Parietal lobe (tissue), 1 donor: Measurements from ENCODE around the gene SCTR. TPM values are rescaled to one million over a fixed set of nuclear protein-coding genes. Genes with fewer than 3 reads are reported as not detected.

ENCODE experiments used
- total RNA-seq: library from RNA; depleted of rRNA; stranded (reverse); fragments of >200 nt; gene quantifications from one replicate; pipeline ENCODE4 v1.2.3, GENCODE V29; 2014

Gene SCTR
- not detected for total RNA-seq

DNA sequence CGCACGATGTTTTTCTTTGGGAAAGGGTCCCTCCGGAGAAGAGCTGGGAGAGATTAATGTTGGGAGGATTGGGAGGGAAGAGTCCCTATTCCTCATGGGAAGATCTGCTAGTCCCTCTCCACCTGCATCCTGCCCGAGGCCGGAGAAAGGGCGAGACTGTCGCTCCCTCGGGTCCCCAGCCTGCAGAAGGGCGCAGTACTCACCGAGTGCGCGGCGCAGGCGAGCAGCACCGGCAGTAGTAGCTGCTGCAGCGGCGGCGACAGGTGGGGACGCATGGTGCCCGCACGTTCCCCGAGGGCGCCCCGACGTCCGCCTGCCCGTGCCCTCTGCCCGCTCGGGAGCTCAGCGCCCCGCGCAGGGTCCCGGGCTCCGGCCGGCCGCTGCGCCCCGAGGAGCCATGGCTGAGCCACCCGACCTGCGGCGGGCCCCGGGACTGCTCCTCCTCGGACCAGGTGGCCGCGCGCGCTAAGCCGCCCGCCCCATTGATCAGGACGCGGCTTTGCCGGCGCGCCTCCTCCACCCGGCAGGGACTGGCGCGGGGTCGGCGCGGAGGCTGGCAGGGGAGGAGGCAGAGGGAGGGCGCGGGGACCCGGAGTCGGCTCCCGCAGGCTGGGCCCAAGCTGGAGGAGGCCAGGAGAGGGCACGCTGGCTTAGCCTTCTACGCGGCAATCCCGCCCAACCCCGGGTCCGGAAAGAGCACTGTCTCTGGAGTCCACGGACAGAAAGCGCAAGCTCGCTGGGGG lies at the start of gene SCTR:
TSS of gene SCTR (minus strand) at position 532 of the 743 bp plus-strand sequence. CDS start at position 275, 257 bp downstream.

DNA sequence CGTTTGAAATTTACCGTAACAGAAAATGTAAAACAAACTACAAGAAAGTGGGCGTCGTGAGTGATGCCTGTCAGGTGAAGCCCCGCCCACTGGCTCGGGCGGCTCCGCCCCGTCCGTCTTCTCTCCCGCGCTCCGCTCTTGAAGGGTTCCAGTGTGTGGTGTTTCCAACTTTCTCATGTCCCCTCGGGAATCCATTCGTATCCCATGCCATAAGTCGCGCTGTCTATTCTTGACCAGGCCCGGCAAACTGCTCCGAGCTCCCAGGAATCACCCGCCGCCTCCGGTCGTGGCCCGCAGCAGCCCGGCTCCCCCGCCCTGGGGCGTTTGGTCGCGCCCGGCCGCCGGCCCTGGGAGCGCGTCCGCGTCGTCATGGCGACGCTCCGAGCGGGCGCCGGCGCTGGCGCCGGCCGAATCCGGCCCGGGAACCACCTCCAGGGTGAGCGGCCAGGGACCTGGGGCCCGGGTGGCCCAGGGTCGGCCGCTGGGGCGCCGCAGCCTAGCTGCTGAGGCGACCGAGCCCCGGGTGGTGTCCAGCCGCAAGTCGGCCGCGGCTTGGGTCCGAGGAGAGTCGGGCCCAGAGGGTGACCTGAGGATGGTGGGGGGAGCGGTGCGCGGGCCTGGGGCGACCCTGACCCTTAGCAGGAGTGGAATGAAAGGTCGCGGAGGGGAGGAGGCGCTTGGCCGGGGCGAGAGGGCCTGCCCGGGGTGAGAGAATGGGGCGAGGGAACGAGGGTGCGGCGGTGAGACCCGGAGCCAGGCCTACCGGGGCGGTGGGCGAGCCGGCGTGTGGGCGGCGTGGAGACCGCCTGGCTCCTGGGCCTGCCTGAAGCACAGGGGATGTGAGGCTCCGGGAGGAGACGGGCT lies 20.0 kb upstream of the SCTR start, which contains the start of gene CFAP221:
TSS of gene CFAP221 (plus strand) at position 375 of the 864 bp plus-strand sequence. CDS start 1,683 bp downstream, outside the sequence.

DNA sequence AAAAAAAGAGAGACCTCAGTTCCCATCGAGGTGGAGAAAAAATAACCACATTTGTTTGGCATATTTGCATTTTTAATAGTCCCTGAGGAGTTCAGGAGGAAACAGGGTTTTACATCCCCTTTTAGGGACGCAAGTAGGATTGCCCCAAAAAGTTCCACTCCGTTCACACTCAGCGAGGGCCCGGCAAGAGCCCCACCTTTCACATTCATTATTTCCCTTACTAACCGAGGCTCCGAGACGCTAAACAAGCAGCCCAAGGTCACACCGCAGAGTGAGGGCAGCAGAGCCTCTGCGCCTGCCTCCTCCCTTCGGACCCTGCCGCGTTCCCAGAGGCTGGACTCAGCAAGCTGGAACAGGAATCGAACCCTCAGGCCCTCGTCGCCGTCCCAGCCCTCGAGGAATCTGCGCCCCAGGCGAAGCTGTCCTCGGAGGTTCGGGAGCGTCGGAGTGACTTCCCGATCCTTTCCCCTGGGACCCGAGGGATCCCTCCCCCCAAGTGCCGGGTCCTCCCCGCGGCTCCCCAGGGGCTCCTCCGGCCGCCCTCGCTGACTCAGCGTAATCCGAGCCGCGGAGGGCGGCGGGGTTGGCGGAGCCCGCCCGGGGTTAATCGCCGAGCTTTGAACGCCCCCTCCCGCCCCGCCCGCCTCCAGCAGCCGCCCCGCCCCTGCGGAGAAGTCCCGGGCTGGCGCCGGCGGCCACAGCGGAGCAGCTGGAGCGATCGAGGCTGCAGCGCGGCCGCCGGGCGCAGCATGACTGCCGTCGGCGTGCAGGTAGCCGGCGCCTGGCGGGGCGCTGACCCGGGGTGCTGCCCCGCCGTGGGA lies 92.9 kb downstream of the SCTR start, which contains the start of gene TMEM37:
TSS of gene TMEM37 (plus strand) at position 700 of the 821 bp plus-strand sequence. CDS start at position 750, 50 bp downstream.

Other genes starting within 250 kb of the SCTR start
- 8.8 TPM for gene C2orf76, start 157.6 kb downstream of the SCTR start, total RNA-seq
- 41.6 TPM for gene DBI, start 157.5 kb downstream of the SCTR start, total RNA-seq
- not detected for gene TMEM37, start 92.6 kb downstream of the SCTR start, total RNA-seq
- gene CFAP221, start 20.0 kb upstream of the SCTR start, total RNA-seq = 11.3 TPM
- 15.7 TPM for gene TMEM177, start 154.7 kb upstream of the SCTR start, total RNA-seq
- gene PTPN4, start 235.4 kb upstream of the SCTR start, total RNA-seq = 181 TPM